HG03439 (cell line): Measurements from ENCODE around the gene SAMD11.
"Not testable (repeated sequence)": the region's sequence is repeated elsewhere in the genome, so short reads cannot be mapped to it uniquely, and the experiment has no call there.

ENCODE experiments used
- ATAC-seq: cut with Tn5 transposase; IDR thresholded peaks from one replicate; pipeline ENCODE4 v1.9.1; 2021; ENCODE audit warnings: mild to moderate bottlenecking, moderate library complexity; ENCODE audit not compliant: unreplicated experiment

Gene SAMD11

GRCh38 chr1:974687-975328, 51.1 kb downstream of the SAMD11 start:
- no peak for ATAC-seq

- no peak for ATAC-seq
Observed at GRCh38 chr1:975365-975764, 51.6 kb downstream of the SAMD11 start.

GRCh38 chr1:975896-976683, 52.4 kb downstream of the SAMD11 start:
- ATAC-seq, result no peak

- ATAC-seq, result not testable (repeated sequence)
Observed at GRCh38 chr1:976791-977190, 53.1 kb downstream of the SAMD11 start.

- ATAC-seq, result no peak
Observed at GRCh38 chr1:978069-978834, 54.5 kb downstream of the SAMD11 start.

- no peak for ATAC-seq
Observed at GRCh38 chr1:978835-979743, 55.4 kb downstream of the SAMD11 start.

- ATAC-seq, result no peak
Observed at GRCh38 chr1:979744-980072, 56.0 kb downstream of the SAMD11 start.

GRCh38 chr1:980137-980571, 56.4 kb downstream of the SAMD11 start:
- no peak for ATAC-seq

GRCh38 chr1:980602-981395, 57.1 kb downstream of the SAMD11 start:
- no peak for ATAC-seq

- ATAC-seq, result no peak
Observed at GRCh38 chr1:981491-981954, 57.8 kb downstream of the SAMD11 start.

GRCh38 chr1:981955-982558, 58.3 kb downstream of the SAMD11 start, which contains the start of gene PERM1:
Gene PERM1, minus strand, starts transcription at chr1:982093. Its CDS starts 1,064 bp downstream, at chr1:981029.
- no peak for ATAC-seq

- ATAC-seq, result no peak
Observed at GRCh38 chr1:982765-983436, 59.2 kb downstream of the SAMD11 start.

- ATAC-seq, result no peak
Observed at GRCh38 chr1:983798-984475, 60.2 kb downstream of the SAMD11 start.

GRCh38 chr1:984476-984814, 60.7 kb downstream of the SAMD11 start:
- ATAC-seq, result no peak

GRCh38 chr1:985126-985525, 61.4 kb downstream of the SAMD11 start:
- ATAC-seq, result no peak

GRCh38 chr1:988061-988460, 64.3 kb downstream of the SAMD11 start:
- ATAC-seq, result not testable (repeated sequence)

GRCh38 chr1:991275-991674, 67.6 kb downstream of the SAMD11 start:
- not testable (repeated sequence) for ATAC-seq

GRCh38 chr1:991895-992294, 68.2 kb downstream of the SAMD11 start:
- no peak for ATAC-seq
